Caki2 (cell line): ENCODE measurements around the gene F11. TPM values are rescaled to one million over a fixed set of nuclear protein-coding genes. Genes with fewer than 3 reads are reported as not detected.
"Not testable (repeated sequence)": the region's sequence is repeated elsewhere in the genome, so short reads cannot be mapped to it uniquely, and the experiment has no call there.

Experiments used
- DNase-seq: peaks from one replicate; pipeline ENCODE4 v3.0.0-alpha.2; 2015; ENCODE audit warnings: low read depth
- in situ Hi-C: cut with HindIII; loops from 2 replicates; pipeline ENCODE4 v1.10.0; 2016; ENCODE audit warnings: low sequenced_read_pairs, low pct_unique_long_range_greater_than_20kb, mixed read lengths
- total RNA-seq: library from RNA; depleted of rRNA; stranded (reverse); fragments of >200 nt; shearing (Covaris generic); gene quantifications from 2 replicates; pipeline ENCODE4 v1.2.3, GENCODE V29; 2014; ENCODE audit warnings: low replicate concordance

The F11 gene
- total RNA-seq, 1 experiment from 2014 or later: not detected

GRCh38 chr4:186247062-186247752 lies 18.8 kb upstream of the F11 start:
- DNase-seq, in situ Hi-C loops: not testable (repeated sequence)

- DNase-seq: no peak
- in situ Hi-C loops: no loop called here
Observed at GRCh38 chr4:186248643-186249042, 17.3 kb upstream of the F11 start.

GRCh38 chr4:186249785-186250754 lies 15.9 kb upstream of the F11 start:
- DNase-seq: no peak
- in situ Hi-C loops: no loop called here

DNA sequence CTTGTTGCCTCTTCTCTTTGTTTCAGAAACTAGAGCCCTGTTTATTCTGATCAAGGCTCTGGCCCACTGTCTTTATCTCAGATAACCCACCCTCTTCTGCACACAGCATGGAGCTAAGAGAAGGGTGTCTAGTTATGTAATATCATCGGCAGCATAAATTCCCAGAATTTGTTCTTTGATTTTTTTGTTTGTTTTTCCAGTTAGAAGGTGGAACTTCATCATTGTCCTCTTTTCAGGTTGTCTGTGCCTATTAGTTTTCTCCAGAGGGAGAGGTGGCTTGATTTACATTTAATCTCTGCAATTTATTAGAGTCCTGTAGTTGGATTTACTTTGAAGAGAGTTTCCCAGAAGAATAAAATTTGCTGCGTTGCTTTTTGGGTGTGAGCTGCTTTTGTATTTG lies 15.2 kb upstream of the F11 start:
- in situ Hi-C loops: no loop called here
- DNase-seq: no peak

DNA sequence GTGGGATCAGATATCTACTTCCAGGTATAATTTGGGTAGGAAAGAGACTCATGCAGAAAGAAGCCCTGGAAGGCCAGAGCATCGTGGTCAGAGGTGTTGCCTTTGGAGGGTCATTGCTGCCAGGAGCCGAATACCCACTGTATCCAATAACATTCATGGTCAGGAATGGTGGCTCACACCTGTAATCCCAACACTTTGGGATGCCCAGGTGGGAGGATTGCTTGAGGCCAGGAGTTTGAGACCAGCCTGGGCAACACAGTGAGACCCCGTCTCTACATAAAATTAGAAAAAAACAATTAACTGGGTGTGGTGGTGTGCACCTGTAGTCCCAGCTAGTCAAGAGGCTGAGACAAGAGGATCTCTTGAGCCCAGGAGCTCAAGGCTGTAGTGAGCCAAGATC lies 10.9 kb upstream of the F11 start:
- DNase-seq: no peak
- in situ Hi-C loops: no loop called here

DNA sequence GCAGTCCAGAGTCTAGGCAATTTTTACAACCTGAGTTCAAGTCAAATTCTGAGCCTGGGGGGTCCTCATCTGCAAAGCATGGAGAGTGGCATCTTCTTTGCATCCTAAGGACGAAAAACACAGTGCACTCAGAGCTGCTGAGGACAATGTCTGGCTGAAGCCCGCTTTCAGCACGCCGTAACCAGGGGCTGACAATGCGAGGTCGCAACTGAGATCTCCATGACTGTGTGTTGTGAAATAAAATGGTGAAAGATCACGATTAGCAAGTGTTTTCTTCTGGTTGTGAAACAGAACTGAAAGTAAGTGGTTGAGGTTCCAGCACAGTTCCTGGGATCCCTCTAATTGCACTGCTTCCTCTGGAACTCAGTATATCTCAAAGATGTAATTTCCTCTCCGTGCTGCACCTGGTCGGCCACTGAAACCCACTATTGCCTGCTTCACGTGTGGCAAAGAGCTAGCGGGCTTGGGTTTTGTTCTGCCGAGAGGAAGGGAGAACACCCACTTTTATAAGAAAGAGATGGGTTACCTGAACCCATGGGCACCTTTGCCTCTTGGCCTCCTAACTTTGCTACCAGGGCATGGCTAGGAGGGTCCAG lies 7.7 kb upstream of the F11 start:
- in situ Hi-C loops: no loop called here
- DNase-seq: no peak

DNA sequence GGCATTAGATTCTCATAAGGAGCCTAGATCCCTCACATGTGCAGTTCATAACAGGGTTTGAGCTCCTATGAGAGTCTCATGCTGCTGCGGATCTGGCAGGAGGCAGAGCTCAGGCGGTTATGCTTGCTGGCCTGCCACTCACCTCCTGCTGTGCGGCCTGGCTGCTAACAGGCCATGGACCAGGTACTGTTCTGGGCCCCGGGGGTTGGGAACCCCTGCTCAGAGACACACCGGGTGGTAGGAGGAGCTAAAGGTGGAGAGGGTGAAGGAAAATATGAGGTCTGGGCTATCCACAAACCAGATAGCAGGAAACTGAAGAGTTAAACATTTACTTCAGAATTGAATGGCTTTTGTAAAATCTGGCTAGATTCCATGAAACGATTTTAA lies 5.9 kb upstream of the F11 start:
- in situ Hi-C loops: no loop called here
- no peak for DNase-seq

- in situ Hi-C loops: no loop called here
- no peak for DNase-seq
Observed at GRCh38 chr4:186260504-186261448, 5.2 kb upstream of the F11 start.

DNA sequence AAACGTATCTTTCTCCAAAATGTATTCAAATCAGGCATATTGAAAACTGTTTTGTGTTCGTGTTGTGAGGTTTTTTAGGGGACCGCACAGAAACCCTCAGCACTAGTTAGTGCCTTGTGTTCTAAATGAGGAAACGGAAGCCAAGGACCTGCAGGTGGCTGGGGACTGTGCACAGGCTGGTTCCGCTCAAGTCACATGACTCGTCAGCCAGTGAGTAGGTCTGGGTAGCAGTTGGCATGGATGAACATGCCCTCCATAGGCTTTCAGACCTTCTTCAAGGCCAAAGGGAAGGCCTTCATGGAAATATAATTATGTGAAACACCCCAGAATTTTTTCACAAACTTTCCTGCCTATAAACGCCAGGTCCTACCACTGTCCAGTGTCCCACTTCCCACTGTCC lies 1.3 kb upstream of the F11 start:
- in situ Hi-C loops: no loop called here
- no peak for DNase-seq

GRCh38 chr4:186265250-186265649 lies 739 bp upstream of the F11 start:
- DNase-seq, in situ Hi-C loops: not testable (repeated sequence)

- no peak for DNase-seq
- in situ Hi-C loops: no loop called here
Observed at GRCh38 chr4:186266729-186267456, 904 bp downstream of the F11 start.

- no peak for DNase-seq
- in situ Hi-C loops: no loop called here
Observed at GRCh38 chr4:186271081-186271678, 5.2 kb downstream of the F11 start.

DNA sequence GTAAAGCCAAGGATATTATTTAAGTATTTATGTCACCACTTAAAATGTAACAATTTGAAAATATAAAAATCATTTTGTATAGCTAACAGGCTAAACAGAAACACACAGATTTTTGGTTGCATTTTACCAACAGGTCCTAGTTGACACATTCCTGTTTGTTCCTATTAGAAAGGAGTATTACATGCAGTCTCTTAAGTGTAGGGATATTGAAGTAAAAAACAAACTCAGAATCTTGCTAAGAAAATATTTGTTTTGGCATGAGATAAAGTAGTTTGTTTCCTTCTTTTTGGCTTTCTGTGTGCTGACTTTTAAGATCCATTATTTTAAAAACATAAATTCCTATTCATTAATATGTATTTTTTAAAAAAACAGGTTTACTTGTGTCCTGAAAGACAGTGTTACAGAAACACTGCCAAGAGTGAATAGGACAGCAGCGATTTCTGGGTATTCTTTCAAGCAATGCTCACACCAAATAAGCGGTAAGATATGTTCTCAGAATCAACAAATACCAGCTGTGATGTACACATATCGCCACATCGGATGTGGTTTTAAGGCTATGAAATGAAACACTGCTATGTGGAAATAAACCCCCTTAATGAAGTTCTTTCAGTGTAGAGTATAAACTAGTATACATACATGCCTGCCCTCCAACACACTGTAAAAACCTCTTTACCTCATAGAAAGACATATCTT lies 6.9 kb downstream of the F11 start:
- in situ Hi-C loops: no loop called here
- DNase-seq: no peak

- DNase-seq, in situ Hi-C loops: not testable (repeated sequence)
Observed at GRCh38 chr4:186273392-186273789, 7.4 kb downstream of the F11 start.

DNA sequence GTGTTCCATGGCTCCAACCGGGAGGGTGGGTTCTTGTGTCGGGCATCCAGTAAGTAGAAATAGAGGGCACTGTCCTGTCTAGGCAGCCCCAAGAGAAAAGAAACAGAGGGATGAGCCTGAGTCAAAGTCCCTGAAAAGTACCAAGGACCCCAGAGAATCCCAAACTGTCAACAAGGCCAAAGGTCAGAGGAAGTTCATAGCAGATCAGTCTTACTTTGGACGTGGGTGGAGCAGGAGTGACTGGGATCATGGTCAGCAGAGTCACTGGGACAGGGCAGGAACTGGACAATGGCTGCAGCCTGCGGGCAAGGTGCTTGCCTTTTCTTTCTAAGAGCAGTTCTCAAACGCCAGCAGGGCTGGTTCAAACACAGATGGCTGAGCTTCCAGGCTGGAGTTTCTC lies 17.3 kb downstream of the F11 start:
- in situ Hi-C loops: no loop called here
- no peak for DNase-seq

DNA sequence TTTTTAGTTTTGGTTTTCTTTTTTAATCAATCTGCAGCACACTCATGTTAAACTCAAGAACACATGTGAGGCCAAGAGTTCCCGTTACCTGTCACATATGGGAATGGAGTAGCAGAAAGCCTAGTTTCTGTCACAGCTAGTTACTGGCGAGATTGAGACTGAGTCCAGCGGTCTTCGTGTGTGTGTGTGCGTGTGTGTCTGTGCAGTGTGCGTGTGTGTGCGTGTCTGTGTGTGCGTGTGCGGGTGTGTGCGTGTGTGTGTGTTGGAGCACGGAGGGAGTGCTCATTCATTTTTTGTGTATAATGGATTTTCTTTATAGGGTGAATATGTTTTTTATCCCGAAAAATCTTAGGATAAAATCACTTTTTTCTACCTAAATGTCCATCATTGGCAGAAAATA lies 19.2 kb downstream of the F11 start:
- in situ Hi-C loops: no loop called here
- DNase-seq: no peak

DNA sequence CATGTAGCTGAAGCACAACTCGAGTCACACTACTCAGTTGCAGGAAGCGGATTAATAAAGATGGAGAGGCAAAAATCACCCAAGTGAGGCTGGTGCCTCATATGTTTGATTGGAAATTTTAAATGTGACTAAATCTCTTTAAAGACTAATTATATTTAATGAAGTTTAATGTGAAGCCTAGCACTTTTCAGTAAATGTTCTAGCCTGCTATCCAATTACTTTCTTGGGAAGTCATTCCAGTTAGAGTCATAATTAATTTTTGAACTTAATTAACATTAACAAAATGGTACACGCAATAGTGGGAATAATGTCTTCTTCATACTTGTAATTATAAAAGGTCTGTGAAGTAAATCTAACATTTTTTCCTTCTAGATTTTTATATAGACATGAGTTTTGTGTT lies 20.6 kb downstream of the F11 start:
- in situ Hi-C loops: no loop called here
- DNase-seq: no peak
